HG03342 (cell line): Measurements from ENCODE around the gene SYNGR2.
A peak's percentile ranks its signal among the peaks of the same experiment; 100 is the strongest.
"Not testable (repeated sequence)": the region's sequence is repeated elsewhere in the genome, so short reads cannot be mapped to it uniquely, and the experiment has no call there.

ENCODE experiments used
- ATAC-seq: cut with Tn5 transposase; IDR thresholded peaks from one replicate; pipeline ENCODE4 v1.9.1; 2021; ENCODE audit warnings: mild to moderate bottlenecking, moderate library complexity; ENCODE audit not compliant: unreplicated experiment

The SYNGR2 gene

DNA sequence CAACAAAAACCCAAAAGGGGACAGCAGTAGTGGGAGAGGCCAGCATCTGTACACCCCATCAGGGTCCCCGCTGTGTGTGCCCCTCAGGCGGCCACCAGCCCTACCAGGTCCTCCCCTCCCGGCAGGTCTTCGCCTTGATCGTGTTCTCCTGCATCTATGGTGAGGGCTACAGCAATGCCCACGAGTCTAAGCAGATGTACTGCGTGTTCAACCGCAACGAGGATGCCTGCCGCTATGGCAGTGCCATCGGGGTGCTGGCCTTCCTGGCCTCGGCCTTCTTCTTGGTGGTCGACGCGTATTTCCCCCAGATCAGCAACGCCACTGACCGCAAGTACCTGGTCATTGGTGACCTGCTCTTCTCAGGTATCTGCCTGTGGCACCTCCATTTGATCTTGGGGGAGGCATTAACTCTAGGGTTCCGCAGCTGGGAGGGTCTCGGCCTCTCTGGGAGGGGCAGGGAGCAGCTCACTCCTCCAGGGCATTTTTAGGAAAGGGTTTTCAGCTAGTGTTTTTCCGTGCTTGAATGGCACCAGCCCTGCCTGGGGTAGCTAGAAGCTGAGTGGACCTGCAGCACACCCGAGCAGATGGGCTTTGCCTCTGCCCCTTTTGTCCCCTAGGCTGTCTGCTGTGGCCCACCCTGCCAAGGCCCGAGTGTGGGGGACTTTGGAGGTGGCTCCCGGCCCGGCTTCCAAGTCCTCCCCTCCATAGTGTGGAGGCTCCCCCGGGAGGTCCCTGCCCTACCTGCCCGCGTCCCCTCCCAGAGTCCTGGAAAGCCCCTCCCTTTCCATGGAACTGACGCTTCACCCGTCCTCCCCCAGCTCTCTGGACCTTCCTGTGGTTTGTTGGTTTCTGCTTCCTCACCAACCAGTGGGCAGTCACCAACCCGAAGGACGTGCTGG is 2.6 kb downstream of the SYNGR2 start:
- ATAC-seq, result no peak

DNA sequence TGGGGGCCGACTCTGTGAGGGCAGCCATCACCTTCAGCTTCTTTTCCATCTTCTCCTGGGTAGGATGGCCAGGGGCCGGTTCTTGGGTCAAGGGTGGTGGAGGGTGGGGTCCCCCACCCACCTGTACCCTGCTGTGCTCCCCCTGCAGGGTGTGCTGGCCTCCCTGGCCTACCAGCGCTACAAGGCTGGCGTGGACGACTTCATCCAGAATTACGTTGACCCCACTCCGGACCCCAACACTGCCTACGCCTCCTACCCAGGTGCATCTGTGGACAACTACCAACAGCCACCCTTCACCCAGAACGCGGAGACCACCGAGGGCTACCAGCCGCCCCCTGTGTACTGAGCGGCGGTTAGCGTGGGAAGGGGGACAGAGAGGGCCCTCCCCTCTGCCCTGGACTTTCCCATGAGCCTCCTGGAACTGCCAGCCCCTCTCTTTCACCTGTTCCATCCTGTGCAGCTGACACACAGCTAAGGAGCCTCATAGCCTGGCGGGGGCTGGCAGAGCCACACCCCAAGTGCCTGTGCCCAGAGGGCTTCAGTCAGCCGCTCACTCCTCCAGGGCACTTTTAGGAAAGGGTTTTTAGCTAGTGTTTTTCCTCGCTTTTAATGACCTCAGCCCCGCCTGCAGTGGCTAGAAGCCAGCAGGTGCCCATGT is 3.3 kb downstream of the SYNGR2 start:
- not testable (repeated sequence) for ATAC-seq

DNA sequence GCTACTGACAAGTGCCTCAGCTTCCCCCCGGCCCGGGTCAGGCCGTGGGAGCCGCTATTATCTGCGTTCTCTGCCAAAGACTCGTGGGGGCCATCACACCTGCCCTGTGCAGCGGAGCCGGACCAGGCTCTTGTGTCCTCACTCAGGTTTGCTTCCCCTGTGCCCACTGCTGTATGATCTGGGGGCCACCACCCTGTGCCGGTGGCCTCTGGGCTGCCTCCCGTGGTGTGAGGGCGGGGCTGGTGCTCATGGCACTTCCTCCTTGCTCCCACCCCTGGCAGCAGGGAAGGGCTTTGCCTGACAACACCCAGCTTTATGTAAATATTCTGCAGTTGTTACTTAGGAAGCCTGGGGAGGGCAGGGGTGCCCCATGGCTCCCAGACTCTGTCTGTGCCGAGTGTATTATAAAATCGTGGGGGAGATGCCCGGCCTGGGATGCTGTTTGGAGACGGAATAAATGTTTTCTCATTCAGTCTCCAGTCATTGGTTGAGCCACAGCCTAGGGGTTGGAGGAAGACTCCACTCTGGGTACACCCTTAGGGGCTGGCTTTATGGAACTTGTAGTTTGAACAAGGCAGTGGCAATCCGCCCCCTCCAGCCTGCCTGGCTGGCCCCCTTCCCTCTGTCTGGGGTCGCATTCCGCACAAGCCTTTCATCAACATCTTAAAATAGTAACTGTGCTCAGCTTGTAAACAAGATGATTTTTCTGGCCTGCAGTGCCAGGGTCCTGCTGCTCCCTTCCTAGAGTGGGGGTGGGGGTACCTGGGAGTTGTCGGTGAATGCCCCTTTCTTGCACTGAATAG is 4.1 kb downstream of the SYNGR2 start:
- no peak for ATAC-seq

DNA sequence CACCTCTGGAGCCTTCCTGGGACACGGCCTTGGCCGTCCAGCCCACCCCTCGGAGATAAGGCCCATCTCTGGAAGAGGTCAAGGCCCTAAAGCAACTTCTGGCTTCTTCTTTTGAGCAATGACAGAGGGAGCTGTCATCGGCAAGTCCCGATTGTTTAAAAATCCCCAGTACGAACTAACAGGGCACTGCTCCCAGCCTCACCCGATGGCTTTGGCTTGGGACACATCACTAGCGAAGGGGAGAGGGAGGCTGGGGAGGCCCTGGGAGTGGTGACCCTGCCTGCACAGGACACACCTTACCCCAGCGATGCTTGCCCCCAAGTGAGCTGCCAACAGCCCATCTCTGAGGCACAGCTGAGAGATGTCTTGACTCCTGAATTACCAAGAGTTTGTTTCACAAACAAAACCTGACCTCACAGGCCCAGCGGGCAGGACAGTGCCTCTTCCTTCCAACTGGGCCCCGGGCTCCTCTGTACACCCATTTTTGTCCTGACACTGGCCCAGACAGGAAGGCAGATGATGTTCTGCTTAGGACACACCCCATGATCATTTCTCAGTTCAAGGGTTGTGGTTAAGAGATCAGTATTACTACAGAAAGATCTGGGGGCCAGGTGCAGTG is 4.8 kb downstream of the SYNGR2 start:
- ATAC-seq, result peak; percentile 36

DNA sequence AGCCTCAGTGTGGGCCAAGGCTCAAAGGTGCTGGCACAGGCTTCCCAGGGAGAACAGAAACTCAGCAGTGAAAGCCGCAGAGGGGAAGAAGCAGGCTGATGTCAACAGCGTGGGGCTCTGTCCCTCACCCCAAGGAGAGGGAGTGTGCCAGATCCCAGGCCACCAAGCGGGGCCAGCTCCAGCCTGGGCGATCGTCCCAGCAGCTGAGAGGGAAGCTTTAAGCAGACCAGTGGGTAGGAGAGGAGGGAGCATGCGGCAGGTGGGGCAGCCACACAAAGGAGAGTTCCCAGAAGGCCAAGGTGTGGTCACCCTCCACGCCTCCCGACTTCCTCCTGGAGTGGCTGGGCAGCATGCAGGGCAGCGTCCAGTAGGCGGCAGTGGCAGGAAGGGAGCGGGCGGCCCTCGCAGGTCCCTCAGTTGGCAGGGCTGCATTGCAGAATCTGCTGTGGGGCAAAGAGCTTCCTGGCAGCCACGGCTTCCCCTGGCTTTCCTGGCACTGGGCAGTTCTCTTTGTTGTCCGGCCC is 6.0 kb downstream of the SYNGR2 start:
- no peak for ATAC-seq

DNA sequence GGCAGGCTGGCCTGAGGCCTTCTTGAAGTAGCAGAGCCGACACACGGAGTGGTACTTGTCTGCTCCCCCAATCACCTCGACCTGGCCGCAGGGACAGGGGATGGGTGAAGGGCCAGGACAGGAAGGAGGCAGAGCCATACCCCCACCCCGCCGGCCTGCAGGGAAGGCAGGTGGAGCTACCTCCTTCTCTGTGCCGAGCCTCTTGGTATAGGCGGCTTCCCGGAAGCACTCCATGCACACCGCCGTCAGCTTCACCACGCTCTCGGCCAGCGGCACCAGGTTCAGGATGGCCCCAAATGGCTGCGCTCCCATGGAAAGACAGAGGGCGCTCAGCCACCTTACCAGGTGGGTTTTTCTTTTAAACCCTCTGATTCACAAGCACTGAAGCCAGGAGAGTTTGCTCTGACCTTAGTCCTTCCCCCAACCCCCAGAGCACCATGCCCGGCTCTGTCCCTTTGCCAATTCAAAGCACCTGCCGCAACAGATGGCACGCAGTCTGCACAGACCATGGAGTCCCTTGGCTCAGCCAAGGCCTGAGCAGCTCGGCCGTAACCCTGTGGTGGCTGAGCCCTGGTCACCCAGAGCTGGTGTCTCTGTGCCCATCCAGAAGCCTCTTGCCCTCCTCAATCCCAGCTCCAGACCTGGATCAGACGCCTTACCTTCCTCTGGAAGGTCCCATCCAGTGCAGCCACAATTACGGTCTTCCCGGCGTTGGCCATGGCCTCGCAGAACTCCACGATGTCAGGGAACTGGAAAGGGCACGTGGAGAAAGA is 6.7 kb downstream of the SYNGR2 start:
- no peak for ATAC-seq

DNA sequence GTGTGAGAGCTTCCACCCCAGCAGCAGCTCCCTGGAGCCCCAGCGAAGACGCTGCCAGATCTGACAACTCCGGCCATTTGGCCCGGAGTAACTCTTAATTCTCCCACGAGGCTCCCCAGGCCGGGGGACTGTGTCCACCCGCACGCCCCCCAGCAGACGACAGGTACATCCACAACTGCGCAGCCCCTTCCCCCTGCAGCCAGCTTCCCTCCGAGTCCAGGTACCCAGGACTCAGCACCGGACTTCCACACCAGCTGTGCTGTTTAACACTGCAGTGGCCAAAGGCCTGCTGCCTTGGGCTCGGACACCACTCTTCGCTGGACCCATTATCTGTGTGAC is 7.2 kb downstream of the SYNGR2 start:
- no peak for ATAC-seq

DNA sequence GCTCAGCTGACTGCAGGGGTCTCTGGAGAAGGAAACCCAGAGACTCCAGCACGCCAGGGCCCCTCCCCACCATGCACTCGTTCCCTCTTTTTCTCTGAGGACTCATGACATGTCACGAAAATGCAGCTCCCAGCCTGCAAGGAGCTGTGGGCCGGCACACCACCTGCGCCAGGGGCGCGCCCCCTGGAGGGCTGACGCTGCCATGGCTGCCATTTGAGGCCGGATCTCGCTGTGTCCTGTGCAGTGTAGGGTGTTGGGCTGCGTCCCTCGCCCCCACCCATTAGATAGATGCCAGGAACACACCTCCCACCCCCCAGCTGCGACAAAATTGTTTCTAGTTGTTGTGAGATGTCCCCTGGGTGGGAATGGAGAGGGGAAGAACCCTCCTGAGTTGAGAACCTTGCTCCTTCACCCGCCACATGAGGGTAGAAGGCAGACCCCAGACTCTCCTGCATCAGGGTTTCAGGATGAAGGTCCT is 8.2 kb downstream of the SYNGR2 start:
- ATAC-seq, result no peak

DNA sequence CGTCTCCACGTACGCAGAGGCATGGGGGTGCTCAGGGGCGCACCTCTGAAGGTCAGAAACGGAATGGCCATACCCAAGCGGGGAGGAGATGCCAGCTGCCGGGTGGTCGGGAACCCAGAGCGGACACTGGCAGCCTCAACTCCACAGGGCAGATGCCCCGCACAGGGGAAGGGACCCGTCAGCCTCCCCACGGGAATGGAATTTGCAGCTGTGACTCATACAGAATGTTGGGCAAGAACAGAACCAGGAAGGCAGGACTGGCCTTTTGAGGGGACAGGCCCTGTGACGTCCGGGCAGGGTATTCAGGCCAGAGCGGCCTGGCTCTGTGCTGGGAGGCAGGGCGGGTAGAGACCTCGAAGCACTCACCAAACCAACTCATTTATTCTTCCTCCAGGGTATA is 11.0 kb downstream of the SYNGR2 start:
- ATAC-seq, result no peak

DNA sequence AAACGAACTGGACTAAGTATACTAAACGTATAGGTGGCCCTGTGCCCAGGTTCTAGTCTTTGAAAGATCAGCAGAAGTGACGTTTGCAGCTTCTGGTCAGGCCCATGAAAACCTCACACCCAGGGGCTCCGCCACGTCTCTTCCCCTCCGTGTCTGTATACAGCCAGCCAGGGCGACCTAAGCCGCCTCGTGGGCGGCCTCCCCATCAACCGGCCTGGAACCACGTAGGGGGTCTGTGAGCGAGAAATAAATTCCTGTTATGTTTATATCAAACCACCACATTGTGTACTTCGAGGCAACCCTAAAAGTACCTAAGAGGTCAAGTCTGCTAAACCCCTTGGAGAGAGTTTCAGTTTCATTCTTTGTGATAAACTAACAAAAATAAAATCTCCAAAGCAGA is 11.7 kb downstream of the SYNGR2 start:
- ATAC-seq, result no peak

DNA sequence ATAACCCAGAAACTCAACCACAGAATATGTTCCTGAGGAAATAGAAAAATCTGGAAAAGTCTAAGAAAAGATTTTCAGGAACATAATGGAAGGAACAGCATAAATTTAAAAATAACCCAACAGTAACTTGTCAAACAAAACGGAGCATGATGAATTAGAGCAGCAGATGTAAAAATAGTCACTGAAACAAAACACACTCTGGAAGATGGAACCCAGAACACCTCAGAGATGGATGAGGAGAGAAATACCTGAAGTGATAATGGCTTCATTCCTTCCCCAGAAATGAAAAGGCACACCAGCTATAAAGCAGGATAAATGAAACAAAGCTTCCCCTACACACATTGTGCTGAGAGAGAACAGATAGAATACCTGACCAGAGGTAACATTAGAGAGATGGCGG is 12.1 kb downstream of the SYNGR2 start:
- no peak for ATAC-seq

DNA sequence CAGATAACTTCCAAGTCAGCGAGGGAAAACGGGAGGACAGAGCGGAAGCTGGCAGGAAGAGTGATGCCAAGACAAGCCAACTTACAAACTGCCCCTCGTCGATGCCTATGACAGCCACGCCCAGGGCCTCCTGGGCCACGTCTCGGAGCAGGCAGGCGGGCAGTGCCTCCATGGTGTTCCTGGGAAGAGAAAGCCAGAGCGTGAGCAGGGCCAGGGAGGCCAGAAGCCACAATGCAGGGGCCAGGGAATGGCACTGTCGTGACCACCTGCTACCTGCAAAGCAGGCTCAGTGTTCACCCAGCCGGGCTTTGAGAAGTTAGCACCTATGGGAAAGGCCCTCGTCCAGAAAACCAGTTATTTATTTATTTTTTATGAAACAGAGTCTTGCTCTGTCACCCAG is 14.1 kb downstream of the SYNGR2 start:
- no peak for ATAC-seq

DNA sequence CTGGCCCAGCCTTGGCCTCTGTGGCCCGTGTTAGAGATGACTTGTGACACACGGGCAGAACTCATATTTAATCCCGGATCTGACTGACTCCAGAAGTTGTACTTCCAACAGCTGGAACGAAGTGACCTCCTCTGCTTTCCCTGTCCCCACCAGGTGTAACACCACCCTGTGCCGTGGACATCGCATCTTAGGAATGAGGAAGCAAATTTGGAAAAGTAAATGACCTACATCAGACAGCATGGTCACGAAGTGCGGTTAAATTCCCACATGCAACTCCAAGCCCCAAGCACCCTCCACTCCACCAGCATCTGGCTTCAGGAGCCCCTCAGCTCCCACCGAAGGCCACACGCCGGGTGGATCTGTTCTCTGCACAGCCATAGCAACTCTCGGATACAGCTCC is 15.5 kb downstream of the SYNGR2 start:
- no peak for ATAC-seq

DNA sequence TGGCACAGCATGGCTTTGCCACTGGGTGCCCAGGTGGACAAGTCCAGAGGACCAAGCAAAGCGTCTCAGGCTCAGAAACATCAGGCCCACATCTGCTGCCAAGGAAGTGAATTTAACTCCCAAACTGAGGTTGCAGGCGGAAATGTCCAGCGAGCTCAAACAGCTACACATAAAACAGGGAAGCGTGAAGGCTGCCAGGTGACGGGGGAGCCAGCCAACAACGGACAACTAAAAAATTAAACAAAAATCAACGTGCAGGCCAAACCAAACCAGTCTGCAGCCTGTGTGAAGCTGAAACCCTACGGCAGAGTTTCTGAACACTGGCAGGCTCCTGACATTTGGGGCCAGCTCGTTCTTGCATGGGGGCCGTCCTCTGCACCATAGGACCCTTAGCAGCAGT is 16.0 kb downstream of the SYNGR2 start:
- ATAC-seq, result no peak

DNA sequence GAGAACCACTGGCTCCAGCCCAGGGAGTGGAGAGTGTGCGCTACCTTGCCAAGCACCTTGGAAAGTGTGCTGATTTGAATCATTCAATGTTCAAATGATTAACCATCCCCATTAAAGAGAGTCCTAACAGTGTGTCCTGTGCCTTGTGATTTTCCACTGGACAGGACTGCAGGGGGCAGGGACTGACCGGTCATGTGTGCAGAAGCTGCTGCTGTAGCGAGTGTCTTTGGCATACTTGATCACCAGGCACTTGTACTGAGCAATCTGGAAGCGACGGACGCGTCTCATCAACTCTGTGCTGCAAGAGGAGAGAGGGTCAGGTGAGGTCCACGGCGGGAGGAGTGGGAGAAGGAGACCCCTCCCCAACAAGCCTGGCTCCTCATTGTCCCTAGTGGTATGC is 16.5 kb downstream of the SYNGR2 start:
- ATAC-seq, result no peak

DNA sequence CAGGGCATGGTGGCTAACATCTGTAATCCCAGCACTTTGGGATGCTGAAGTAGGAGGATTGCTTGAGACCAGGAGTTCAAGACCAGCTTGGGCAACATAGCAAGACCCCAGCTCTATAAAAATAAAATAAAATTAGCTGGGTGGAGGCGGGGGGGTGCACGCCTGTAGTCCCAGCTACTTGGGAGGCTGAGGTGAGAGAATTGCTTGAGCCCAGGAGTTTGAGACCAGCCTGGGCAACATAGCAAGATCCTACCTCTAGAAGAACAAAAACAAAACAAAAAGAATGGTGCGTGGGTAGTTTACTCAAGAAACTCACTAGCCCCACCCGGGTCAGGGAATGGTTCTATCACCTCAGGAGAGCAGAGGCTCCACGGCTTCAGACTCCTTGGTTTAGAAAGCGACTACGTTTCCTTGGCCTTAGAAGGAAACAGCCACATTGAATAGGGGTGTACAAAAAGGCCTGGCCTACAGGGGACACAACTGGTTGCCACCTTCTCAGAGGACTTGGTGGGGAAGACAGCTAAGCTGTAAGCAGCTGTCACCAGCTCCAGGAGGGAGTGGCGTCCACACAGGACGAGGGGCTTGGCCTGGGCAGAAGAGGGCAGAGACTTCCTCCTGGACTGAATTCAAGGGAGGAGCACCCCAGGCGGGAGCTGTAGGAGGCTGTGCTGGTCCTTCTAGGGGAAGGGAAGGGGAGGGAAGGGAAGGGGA is 17.8 kb downstream of the SYNGR2 start:
- ATAC-seq, result no peak

DNA sequence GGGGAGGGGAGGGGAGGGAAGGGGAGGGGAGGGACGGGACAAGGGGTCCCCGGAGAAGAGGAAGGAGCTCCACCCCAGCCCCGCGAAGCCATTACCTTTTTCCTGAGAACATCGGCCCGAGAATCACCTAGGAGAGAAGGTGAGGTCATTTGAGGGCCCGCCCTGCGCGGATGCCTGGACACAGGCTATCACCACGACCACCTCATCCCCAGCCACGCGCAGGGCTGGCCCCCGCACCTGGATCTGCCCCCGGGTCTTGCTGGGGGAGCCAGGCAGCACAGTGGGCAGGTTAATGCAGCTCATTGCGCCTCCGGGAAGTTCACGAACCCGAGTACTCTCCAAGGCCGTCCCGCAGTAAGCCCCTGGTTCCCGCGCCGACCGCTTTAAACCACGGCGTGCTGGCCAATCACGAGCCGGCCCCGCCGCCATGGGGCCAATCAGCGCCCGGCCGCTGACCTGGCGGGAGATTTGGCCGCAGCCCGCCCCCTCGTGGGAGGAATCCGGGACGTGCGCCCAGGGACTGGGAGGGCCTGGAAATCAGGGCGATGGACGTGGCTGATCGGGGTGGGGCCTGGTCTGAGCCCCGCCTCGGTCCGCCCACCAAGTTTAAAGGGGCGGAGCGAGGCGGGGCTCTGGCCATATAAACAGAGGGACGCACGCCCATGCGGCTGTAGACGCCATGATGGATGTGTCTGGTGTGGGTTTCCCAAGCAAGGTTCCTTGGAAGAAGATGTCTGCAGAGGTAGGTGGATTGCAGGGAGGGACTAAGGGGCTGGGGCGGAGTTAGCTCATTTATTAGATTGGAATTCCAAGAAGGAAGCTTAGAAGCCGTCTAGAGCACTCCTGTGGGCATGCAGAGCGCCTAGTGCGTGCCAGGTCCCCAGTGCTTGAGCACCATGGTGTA is 18.6 kb downstream of the SYNGR2 start, which contains the start of the genes AFMID and TK1:
Gene AFMID, plus strand, starts transcription at position 671 of the 904 bp plus-strand sequence. Its CDS starts 9 bp downstream, at position 680.
Gene TK1, minus strand, starts transcription at position 361 of the 904 bp plus-strand sequence. Its CDS starts 58 bp downstream, at position 303.
- ATAC-seq, result peak; percentile 87

DNA sequence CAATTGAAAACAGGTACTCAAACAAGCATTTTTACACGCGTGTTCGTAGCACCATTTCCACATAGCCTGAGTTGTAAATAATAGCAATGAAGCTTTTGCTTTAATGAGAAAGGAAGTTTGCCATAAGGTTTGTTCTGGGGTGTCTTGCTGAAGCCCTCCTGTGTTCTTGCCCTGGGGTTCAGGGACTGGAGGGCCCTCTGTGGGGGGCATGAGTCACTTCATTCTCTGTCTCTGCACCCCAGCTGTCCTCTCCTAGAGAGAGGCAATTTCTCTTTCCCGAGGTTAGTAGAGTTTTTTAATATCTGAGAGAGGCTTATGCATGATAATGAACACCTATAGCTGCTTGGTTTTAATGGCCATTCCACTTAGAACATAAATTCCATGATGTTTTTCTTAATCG is 28.3 kb downstream of the SYNGR2 start:
- no peak for ATAC-seq
